Coronary artery (tissue), 2 donors: ENCODE measurements around the gene WWC2.
"Not testable (repeated sequence)": the region's sequence is repeated elsewhere in the genome, so short reads cannot be mapped to it uniquely, and the experiment has no call there.

Experiments
- DNase-seq: peaks from one replicate; pipeline ENCODE4 v3.0.0-alpha.2; 2017; ENCODE audit warnings: low spot score
- H3K27ac ChIP-seq, 2 donors: fragments of 200-600 bp; sonication (generic); one replicate each; pipeline ENCODE4 v1.5.1; 2016 to 2019
- H3K4me3 ChIP-seq: fragments of 200-600 bp; sonication (generic); 2 replicates; pipeline ENCODE4 v1.5.1; 2016; ENCODE audit warnings: mild to moderate bottlenecking, moderate library complexity
- CTCF ChIP-seq: fragments of 200-600 bp; sonication (generic); IDR thresholded peaks from one replicate; pipeline ENCODE4 v1.5.1; 2019; ENCODE audit warnings: antibody characterized with exemption

Gene WWC2

GRCh38 chr4:183186813-183187212 is 87.8 kb downstream of the WWC2 start:
- no peak overlapping the region for H3K27ac ChIP-seq
- no peak overlapping the region for H3K4me3 ChIP-seq
- TF ChIP-seq CTCF: no peak
- no peak for DNase-seq

DNA sequence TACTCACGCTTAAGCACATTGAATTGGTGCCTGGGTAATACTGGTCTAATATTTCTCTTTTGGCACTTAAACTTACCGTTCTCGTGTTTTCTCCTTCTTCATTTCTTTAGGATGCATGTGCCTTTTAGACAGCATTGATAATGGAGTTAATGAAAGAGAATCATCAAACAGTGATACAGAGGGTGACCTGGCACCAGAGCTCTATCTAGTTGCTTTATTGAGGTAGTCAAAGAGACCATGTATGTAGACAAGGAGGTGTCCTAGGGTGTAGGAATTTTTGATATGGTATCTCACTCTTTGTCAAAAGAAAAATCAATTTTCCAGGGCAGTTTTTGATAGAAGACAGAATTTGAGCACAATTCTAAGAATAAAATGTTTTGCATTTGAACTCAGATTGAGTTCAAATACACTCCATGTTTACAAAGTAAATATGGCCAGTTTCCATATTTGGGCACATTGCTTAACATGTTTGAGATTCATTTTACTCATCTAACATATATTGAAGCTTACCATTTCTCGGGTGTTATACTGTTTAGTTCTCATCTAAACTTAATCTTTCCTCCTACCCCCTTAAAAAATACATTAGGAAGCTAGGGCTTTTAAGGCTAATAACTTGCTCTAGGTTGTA is 92.0 kb downstream of the WWC2 start:
- no peak overlapping the region for H3K4me3 ChIP-seq
- H3K27ac ChIP-seq: no peak overlapping the region
- no peak for TF ChIP-seq CTCF
- no peak for DNase-seq

GRCh38 chr4:183191630-183192029 is 92.6 kb downstream of the WWC2 start:
- H3K4me3 ChIP-seq: no peak overlapping the region
- DNase-seq: no peak
- no peak for TF ChIP-seq CTCF

DNA sequence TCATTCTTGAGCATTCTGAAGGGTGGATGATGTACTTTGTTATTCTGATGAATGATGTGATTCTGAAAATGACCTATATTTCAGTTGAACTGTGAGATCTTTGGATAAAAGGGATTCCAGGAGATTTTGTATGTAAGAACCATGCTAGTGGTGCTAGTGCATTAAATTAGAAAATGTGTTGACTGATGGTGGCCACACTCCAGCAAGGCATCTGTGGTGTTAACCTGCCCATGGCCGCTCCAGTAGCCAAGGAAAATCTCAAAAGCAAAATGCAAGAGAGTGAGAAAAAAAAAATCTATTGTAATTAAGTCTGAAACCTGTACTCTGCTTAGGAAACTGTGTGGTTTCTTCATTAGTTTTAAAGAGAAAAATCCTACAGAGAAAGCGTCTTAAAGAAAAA is 93.5 kb downstream of the WWC2 start:
- no peak for DNase-seq
- Histone ChIP-seq H3K4me3 (no peak overlapping the region), H3K27ac (no peak overlapping the region)
- no peak for TF ChIP-seq CTCF

More at GRCh38 chr4:183191630-183192029, 92.6 kb downstream of the WWC2 start:
- no peak overlapping the region for H3K27ac ChIP-seq

DNA sequence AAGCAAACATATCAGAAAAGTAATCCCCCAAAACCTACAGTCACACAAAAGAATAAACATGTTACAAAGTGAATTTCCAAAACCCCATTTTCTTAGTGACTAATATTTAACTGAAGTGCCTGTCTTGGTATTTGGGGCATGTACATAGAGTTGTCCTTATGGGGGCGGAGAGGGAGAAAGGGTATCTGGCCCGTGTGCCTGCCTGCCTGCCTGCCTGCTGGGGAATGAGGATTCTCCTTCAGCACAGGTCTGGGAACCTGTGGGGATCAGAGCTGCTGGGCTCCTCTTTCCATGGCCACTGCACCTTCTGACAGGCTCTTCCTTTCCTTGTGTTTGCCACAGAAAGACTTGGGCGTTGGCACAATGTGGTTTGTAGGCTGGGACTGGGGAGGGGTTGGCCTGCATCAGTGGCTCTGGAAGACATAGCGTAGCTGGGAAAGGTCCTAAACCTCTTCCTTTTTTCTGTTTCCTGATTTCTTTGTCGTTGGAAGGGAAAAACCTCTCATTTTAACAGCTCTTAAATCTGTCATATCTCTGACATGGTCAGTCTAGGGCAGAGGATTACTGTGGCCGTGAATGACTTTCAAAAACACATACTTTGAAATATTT is 94.8 kb downstream of the WWC2 start:
- not testable (repeated sequence) for H3K4me3 ChIP-seq, H3K27ac ChIP-seq, DNase-seq

GRCh38 chr4:183195534-183195933 is 96.5 kb downstream of the WWC2 start:
- TF ChIP-seq CTCF: no peak
- H3K27ac ChIP-seq: no peak overlapping the region
- no peak overlapping the region for H3K4me3 ChIP-seq
- no peak for DNase-seq

DNA sequence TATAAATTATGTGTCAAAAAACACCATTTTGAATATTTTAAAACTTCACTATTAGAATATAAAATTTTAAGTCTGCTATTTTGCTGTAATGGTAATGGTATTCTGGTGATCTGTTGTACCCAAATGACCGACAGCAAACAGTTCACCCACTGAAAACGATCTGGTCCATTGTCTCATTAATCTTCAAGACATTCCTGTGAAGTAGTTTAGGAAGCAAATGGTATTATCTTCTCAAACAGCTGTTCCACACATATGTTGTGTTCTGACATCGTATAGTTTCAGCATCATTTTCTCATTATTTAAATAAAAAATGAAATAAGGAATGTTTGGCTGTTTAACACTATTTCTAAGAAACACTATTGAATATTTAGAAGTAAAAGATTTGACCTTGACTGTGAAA is 98.1 kb downstream of the WWC2 start:
- no peak overlapping the region for H3K4me3 ChIP-seq
- no peak for TF ChIP-seq CTCF
- no peak overlapping the region for H3K27ac ChIP-seq
- no peak for DNase-seq
